Measurements from ENCODE around the gene DHRS2.
A peak's percentile ranks its signal among the peaks of the same experiment; 100 is the strongest.
"Not testable (repeated sequence)": the region's sequence is repeated elsewhere in the genome, so short reads cannot be mapped to it uniquely, and the experiment has no call there.

DHRS2 gene, protein sequence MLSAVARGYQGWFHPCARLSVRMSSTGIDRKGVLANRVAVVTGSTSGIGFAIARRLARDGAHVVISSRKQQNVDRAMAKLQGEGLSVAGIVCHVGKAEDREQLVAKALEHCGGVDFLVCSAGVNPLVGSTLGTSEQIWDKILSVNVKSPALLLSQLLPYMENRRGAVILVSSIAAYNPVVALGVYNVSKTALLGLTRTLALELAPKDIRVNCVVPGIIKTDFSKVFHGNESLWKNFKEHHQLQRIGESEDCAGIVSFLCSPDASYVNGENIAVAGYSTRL

DNA sequence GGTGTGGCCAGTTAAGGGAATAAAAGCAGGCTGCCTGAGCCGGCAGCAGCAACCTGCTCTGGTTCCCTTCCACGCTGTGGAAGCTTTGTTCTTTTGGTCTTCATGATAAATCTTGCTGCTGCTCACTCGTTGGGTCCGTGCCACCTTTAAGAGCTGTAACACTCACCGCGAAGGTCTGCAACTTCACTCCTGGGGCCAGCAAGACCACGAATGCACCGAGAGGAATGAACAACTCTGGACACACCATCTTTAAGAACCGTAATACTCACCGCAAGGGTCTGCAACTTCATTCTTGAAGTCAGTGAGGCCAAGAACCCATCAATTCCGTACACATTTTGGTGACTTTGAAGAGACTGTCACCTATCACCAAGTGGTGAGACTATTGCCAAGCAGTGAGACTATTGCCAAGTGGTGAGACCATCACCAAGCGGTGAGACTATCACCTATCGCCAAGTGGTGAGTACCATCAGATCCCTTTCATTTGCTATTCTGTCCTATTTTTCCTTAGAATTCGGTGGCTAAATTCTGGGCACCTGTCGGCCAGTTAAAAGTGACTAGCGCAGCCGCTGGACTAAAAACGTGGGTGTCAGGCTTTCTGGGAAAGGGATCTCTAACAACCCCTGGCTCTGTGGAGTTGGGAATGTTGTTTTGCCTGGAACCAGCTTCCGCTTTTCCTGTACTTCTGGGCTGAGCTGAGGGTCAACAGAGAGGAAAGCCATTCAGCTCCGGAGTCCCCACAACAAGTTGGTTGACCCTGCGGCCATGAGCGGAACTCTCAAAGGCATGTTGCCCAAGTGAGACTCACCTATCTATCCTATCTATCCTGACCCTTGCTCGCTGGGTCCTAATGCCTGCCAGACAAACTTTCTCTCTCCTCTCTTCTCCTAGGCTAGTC lies at the start of gene DHRS2:
TSS of gene DHRS2 (plus strand) at position 48 of the 895 bp plus-strand sequence. CDS start 2,501 bp downstream, outside the sequence.
- no peak for DNase-seq (ENCODE audit: low read depth in 2 of 2)

DNA sequence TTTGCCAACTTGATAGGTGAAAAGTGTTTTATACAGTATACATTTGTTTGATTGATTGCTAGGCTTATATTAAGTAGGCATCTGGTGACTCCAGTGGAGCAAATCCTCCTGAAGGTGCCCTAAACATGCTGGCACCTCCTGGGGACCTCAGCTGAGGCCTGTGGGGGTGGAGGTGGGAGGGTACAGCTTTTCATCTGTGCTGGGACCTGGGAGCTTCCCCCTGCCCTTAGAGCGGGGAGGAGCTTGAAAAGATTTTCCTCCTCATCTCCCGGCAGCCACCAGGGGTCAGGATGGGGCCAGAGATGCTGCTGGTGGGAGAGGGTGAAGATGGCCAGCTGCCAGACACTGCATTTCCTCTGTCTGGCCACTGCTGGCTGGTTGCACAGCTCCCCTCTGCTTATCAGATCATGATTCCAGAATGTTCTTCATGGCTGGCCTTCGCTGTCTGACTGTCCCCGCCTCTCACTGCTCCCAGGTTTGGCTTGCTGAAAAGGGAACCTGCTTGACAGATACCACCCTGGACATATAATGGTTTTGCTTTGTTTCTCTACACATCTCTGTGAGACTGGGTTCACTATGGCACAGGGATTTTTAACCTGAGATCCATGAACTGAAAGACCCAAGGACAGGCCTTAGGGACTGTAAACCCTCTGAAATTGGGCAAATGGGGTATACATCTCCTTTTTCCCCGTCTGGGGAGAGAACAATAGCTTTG lies 47.1 kb upstream of the DHRS2 start:
- DNase-seq (ENCODE audit: low read depth in 2 of 2), result peak; percentile 54 to 62

DNA sequence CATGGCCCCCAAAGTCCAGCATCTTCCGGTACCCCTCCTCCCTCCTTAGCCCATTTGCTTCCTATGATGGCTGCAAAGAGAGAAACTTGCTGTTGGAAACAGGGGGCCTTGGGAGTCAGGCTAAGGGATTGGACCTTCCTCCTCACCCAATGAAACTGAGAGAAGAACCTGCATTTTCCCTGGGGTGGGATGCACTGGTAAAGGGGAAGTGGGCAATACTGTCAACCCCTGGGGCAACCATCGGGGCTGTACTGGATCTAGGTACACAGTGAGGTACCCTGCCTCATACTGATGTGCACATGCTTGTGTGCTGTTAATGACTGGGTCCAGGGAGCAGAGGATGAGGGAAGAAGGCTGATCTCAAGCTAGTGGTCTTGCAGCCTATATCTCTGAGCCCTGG lies 46.6 kb upstream of the DHRS2 start:
- DNase-seq (ENCODE audit: low read depth in 2 of 2), result no peak

DNA sequence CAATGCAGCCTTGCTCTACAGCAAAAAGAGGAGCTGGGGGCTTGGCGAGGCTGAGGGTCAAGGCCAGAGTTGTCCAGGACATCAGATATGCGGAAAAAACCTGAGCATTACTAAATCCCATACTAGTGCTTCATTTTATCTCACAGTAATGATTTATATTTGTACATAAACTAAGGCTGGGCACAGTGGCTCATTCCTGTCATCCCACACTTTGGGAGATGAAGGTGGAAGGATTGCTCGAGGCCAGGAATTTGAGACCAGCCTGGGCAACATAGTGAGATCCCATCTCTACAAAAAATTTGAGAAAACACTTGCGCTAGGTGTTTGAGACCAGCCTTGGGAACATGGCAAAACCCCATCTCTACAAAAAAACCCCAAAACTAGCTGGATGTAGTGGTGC lies 46.0 kb upstream of the DHRS2 start:
- DNase-seq (ENCODE audit: low read depth in 2 of 2), result no peak

DNA sequence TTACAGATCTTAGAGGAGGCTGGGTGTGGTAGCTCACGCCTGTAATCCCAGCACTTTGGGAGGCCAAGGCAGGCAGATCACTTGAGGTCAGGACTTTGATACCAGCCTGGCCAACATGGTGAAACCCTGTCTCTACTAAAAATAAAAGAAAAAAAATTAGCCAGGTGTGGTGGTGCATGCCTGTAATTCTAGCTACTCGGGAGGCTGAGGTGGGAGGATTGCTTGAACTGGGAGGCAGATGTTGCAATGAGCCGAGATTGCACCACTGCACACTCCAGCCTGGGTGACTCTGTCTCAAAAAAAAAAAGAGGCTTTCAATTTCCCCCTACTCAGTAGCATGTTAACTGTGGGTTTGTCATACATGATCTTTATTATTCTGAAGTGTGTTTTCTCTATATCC lies 42.0 kb upstream of the DHRS2 start:
- DNase-seq (ENCODE audit: low read depth in 2 of 2), result not testable (repeated sequence)

DNA sequence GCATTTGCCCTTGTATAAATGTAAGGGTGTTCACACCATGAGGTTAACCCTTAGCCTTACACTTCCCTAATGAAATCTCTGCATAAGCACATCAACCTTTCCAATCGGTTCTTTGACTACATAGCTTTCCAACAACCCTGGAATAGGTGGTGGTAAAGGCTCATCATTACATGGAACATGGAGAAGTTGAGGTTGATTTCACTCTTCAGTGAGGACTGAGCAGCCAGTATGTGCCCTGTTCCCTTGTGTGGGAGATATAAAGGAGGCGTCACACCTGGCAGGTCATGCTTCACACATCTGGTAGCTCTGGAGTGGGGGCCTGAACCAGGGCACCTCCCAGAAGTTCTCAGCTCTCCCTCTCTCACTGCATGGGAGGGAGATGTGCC lies 35.8 kb upstream of the DHRS2 start:
- DNase-seq (ENCODE audit: low read depth in 2 of 2), result no peak

DNA sequence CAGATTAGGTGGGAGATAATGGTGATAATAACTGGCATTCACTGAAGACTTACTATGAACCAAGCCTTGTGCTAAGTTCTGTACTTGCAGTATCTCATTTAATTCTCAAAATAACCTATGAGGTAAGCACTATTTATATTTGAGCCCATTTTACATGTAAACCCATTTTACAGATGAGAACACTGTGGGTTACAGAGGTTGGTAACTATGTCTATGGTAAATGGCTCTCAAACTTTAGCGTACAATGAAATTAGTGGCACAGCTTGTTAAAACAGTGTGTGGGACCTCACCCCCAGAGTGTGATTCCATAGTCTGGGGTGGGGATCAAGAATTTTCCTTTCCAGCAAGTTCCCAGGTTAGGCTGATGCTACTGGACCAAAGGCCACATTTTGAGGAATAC lies 35.4 kb upstream of the DHRS2 start:
- DNase-seq (ENCODE audit: low read depth in 2 of 2), result no peak

DNA sequence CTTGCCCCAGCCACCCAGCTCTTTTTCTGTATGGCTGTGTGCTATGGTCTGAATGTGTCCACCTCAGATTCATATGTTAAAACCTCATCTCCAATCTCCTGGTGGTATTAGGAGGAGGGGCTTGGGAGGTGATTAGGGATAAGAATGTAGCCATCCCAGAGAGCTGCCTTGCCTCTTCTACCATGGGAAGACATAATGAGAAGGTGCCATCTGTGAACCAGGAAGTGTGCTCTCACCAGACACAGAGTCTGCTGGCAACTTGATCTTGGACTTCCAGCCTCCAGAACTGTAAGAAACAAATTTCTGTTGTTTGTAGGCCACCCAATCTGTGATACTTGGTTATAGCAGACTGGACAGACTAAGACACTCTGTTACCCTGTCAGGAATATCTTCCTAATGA lies 34.7 kb upstream of the DHRS2 start:
- no peak for DNase-seq (ENCODE audit: low read depth in 2 of 2)

DNA sequence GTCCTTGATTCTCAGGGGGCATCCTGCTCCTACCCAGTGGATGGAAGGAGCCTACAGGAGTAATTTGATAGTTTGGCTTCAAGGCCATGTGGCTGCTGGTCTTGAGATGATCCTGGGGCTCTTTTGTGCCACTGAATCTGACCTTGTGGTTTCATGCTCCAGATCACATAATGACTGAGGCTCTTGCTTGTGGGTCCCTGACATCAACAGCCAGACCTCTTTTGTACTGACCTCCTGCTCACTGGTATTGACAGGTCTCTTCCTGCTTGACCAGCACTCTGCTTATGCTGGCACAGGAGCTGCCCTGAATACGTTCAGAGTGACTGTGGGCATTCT lies 34.4 kb upstream of the DHRS2 start:
- DNase-seq (ENCODE audit: low read depth in 2 of 2), result no peak

DNA sequence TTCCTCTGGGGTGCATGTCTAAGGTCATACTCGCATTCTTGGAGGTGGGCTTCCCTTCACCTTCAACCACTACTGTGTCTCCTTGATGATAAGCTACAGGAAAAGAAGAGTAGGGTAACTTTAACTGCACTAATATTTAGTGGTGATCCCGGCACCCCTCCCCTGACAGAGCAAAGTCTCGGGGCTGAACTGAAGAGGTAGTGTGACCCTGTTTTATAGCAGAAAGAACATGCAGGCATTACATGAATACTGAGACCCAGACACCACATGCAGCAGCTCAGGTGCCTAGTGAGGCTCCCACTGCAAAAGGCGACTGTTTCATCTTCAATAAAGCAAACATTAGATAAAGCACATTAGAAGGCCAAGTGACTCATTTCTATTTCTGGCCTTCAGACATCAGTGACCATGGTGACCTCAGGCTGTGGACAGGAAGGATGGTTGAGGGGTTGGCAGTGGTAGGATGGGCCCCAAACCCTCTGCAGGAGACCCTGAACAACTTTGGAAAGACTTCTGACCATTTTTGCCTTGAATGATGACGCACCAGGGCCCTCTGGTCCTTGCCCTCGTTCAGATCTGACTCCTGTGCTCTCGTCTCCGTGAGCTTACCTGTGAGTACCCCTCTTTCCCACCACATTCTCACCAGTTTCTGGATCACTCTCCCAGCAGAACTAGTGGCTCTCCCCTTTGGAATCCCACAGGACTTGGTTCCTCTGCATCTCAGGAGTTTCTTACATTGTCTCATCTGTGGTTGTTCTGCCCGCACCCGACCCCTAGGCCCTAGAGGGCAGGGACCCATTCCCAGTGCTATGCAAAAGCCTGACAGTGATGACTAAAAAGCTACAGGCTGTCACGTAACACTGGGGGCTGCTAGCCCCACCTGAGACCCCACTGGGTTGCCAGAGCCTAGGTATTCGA lies 33.7 kb upstream of the DHRS2 start:
- no peak for DNase-seq (ENCODE audit: low read depth in 2 of 2)

DNA sequence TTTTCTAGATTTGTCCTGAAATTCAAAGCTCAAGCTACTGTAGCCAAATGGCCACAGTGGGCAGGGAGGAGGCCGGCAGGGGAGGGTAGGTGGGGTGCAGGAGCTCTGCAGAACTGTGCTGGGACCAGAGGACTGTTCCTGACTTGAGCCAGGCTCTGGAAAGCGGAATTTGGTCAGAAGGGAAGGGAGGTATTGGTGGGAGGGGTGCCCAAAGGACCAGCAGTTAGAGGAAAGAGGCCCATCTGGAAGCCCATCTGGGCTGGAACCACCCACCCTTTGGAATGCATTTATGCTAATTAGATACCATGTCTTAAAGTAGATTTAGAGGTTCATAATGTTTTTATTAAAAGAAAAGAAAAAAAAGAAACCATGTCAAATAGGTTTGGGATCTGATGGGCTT lies 33.1 kb upstream of the DHRS2 start:
- DNase-seq (ENCODE audit: low read depth in 2 of 2), result no peak

DNA sequence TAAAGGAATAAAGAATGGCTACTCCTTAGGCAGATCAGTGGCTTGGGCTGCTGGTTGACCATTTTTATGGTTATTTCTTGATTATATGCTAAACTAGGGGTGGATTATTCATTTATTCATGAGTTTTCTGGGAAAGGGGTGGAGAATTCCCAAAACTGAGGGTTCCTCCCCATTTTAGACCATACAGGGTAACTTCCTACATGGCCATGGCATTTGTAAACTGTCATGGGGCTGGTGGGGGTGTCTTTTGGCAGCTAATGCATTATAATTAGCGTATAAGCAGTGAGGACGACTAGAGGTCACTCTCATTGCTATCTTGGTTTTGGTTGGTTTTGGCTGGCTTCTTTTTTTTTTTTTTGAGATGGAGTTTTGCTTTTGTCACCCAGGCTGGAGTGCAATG lies 32.0 kb upstream of the DHRS2 start:
- no peak for DNase-seq (ENCODE audit: low read depth in 2 of 2)

DNA sequence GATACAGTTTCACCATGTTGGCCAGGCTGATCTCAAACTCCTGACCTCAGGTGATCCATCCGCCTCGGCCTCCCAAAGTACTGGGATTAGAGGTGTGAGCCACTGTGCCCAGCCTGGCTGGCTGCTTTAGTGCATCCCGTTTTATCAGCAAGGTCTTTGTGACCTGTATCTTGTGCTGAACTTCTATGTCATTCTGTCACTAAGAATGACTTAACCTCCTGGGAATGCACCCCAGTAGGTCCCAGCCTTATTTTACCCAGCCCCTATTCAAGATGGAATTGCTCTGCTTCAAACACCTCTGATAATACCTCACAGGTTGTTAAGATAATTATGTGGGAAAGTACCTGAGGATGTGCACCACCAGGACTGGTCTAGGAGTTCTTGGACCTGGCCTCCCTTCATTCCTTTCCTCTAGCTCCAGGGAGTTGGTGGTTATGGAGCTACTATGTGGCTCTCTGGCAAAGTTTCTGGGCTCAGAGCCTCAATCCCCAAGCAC lies 31.4 kb upstream of the DHRS2 start:
- DNase-seq (ENCODE audit: low read depth in 2 of 2), result no peak

DNA sequence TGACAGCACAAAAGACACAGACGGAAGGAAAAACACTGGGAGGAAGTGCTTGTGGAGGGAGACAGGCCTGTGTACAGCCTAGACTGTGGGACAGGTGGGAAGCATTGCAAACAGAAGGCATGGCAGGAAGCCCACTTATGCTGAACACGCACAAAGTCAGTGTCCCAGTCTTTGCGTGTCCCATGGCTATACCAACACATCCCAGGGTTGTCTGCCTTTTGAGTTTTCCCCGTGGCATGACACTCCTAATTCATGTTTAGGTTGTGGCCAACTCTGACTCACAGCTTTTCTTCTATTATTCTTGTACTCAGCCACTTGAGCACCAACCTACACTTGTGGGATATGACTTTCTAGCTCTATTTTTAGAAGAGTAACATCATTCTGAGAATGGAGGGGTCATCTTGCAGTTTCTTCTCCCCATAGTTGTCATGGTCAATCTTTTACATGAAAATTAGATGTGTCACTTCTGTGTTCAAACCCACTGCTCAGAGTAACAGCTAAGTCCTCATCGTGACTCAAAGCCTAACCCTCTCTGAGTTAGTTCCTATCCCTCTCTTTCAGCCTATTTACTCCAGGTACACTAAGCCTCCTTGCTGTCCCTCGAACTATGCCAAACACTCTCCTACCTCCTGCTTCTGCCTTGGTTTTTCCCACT lies 30.1 kb upstream of the DHRS2 start:
- DNase-seq (ENCODE audit: low read depth in 2 of 2), result no peak

DNA sequence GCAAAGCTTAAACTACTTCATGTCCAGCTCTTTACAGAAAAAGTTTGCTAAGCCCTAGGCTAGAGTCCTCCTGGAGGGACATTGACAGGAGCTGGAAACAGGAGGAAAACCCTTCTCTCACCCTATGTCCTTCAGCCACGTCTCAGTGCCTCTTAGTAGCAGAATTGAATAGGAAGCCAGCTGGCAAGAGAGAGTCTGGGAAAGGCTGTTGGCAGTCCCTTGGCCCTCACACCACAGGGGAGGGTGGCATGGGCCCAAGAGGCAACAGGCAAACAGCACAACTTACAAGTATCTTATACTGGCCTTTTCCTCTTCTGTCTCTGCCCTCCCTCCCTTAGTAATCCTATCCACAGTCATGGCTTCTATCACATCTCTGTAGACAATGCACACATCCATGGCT lies 27.7 kb upstream of the DHRS2 start:
- DNase-seq (ENCODE audit: low read depth in 2 of 2), result no peak

DNA sequence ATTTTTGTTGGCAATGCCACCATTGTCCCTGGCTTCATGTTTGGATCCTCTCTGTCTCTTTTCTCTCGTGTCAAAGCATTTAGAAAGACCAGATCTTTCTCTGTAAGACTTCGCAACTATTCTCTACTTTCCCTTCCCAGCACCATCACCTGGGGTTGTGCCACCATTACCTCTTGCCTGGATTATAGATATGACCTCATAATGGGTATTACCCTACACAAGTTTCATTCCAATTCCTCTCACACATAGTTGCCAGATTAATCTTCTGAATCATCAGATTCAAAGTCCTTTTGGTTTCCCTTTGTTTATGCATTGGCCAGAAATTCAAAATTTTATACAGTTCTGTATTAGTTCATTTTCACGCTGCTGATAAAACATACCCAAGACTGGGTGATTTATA lies 27.2 kb upstream of the DHRS2 start:
- DNase-seq (ENCODE audit: low read depth in 2 of 2), result no peak

DNA sequence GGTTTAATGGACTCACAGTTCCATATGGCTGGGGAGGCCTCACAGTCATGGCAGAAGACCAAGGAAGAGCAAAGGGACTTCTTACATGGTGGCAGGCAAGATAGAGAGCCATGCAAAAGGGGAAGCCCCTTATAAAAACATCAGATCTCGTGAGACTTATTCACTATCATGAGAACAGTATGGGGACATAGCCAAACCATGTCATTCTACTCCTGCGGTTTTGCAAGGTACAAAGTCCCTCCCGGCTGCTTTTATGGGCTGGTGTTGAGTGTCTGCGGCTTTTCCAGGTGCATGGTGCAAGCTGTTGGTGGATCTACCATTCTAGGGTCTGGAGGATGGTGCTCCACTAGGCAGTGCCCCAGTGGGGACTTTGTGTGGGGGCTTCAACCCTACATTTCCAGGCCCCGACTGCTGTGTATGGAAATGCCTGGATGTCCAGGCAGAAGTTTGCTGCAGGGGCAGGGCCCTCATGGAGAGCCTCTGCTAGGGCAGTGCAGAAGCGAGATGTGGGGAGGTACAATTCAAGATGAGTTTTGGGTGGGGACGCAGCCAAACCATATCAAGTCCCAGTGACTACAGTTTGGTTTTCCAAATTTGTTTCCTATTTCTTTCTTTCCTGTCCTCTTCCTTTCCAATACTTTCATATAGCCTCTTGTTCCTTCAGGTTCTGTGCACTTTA lies 26.6 kb upstream of the DHRS2 start:
- not testable (repeated sequence) for DNase-seq (ENCODE audit: low read depth in 2 of 2)

DNA sequence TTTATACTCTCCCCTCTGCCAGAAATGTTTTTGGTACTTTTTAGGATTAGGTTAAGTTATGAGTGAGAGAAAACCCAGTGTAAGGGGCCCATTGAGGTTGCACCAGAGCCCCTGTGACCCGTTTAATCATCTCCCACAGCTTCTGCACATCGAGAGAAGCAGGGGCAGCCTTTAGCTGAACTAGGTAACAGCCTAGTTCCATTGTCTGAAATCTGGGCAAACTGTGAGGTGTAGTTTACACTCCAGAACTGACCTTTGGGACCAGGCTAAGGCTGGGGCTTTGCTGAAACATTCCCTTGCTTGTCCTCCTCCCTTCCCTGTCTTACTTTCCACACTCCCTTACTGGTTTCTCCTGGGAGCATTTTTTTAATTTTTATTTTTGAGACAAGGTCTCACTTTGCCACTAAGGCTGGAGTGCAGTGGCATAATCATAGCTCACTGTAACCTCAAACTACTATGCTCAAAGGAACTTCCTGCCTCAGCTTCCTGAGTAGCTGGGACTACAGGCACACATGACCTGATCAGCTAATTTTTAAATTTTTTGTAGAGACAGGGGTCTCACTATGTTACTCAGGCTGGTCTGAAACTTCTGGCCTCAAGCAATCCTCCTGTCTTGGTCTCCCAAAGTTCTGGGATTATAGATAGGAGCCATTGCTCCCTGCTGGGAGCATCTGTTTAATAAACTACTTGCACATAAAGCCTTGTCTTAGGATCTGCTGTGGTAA lies 25.9 kb upstream of the DHRS2 start:
- DNase-seq (ENCODE audit: low read depth in 2 of 2), result no peak

DNA sequence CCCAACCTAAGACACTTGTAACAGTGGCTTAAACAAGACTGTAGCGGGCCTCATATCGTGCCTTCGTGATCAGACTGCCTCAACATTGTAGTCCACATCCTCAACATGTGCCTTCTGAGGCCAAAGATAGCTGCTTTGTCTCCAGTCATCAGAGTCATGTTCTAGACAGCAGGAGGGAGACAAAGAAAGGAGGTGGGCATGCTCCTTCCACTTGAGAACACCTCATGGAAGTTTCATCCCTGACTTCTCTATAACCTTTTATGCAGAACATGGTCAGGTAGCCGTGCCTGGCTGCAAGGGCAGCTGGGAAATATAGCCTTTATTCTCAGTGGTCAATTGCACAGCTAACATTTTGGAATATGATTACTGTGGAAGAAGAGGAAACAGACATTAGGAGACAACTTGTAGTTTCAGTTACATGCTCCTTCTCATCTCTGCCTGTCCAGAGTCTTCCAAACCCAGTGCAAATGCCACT lies 25.3 kb upstream of the DHRS2 start:
- DNase-seq (ENCODE audit: low read depth in 2 of 2), result no peak

DNA sequence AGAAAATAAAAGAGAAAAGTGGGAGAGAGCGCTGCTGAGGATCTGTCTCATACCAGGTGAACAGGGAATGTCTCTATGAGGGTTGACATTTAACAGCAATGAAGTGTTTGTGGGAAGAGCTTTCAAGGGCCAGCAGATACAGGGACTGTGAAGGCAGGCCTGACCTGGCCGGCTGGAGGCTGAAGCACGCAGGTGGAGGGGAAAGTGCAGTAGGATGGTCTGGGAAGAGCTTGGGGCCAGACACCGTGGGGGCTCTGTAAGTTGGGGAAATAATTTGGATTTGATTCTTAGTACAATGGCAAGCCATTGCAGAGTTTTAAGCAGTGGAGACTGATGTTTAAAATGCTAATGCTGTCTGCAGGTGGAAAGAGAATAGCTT lies 23.8 kb upstream of the DHRS2 start:
- DNase-seq (ENCODE audit: low read depth in 2 of 2), result no peak
